Ishikawa (cell line): ENCODE data around the gene AGBL5.
A peak's percentile ranks its signal among the peaks of the same experiment; 100 is the strongest.

Experiments used
- CEBPB ChIP-seq: IDR thresholded peaks from 2 replicates; pipeline ENCODE4 v1.6.1; 2012
- CREB1 ChIP-seq: IDR thresholded peaks from 2 replicates; pipeline ENCODE4 v1.6.1; 2012; ENCODE audit warnings: low read depth
- EGR1 ChIP-seq: IDR thresholded peaks from 2 replicates; pipeline ENCODE4 v1.6.1; 2012
- EP300 ChIP-seq: IDR thresholded peaks from 2 replicates; pipeline ENCODE4 v1.6.1; 2012; ENCODE audit warnings: borderline replicate concordance
- FOXM1 ChIP-seq: IDR thresholded peaks from 2 replicates; pipeline ENCODE4 v1.6.1; 2012; ENCODE audit warnings: low read depth, borderline replicate concordance
- MAX ChIP-seq: IDR thresholded peaks from 2 replicates; pipeline ENCODE4 v1.6.1; 2012
- NFIC ChIP-seq: IDR thresholded peaks from 2 replicates; pipeline ENCODE4 v1.6.1; 2012
- RAD21 ChIP-seq: IDR thresholded peaks from 2 replicates; pipeline ENCODE4 v1.6.1; 2012; ENCODE audit warnings: low read depth
- REST ChIP-seq: IDR thresholded peaks from 2 replicates; pipeline ENCODE4 v1.6.1; 2012; ENCODE audit warnings: low read depth, mild to moderate bottlenecking
- TAF1 ChIP-seq: IDR thresholded peaks from 2 replicates; pipeline ENCODE4 v1.6.1; 2012; ENCODE audit warnings: low read depth, mild to moderate bottlenecking
- TCF12 ChIP-seq: IDR thresholded peaks from 2 replicates; pipeline ENCODE4 v1.6.1; 2012; ENCODE audit warnings: low read depth
- TEAD4 ChIP-seq: IDR thresholded peaks from 2 replicates; pipeline ENCODE4 v1.6.1; 2012
- USF1 ChIP-seq: IDR thresholded peaks from 2 replicates; pipeline ENCODE4 v1.6.1; 2012
- YY1 ChIP-seq: IDR thresholded peaks from 2 replicates; pipeline ENCODE4 v1.6.1; 2012; ENCODE audit warnings: low read depth
- ZBTB7A ChIP-seq: IDR thresholded peaks from 2 replicates; pipeline ENCODE4 v1.6.1; 2012; ENCODE audit warnings: low read depth

AGBL5 gene

GRCh38 chr2:27083410-27084296, 32.2 kb downstream of the AGBL5 start:
- TF ChIP-seq NFIC = no peak
- TF ChIP-seq REST = no peak
- TF ChIP-seq TCF12 = no peak
- no peak for TF ChIP-seq TEAD4
- no peak for TF ChIP-seq FOXM1
- no peak for TF ChIP-seq RAD21
- no peak for TF ChIP-seq CREB1
- no peak for TF ChIP-seq TAF1
- no peak for TF ChIP-seq MAX
- TF ChIP-seq CEBPB = no peak
- TF ChIP-seq EGR1 = no peak
- TF ChIP-seq EP300 = no peak
- no peak for TF ChIP-seq YY1
- TF ChIP-seq ZBTB7A = no peak
- TF ChIP-seq USF1 = no peak

- TF ChIP-seq FOXM1 = no peak
- no peak for TF ChIP-seq USF1
- no peak for TF ChIP-seq TAF1
- no peak for TF ChIP-seq MAX
- TF ChIP-seq ZBTB7A = no peak
- no peak for TF ChIP-seq NFIC
- no peak for TF ChIP-seq CREB1
- no peak for TF ChIP-seq EGR1
- TF ChIP-seq TCF12 = no peak
- TF ChIP-seq YY1 = no peak
- no peak for TF ChIP-seq RAD21
- TF ChIP-seq EP300 = no peak
- no peak for TF ChIP-seq CEBPB
- no peak for TF ChIP-seq REST
- no peak for TF ChIP-seq TEAD4
Observed at GRCh38 chr2:27084297-27085061, 33.0 kb downstream of the AGBL5 start.

GRCh38 chr2:27085062-27085672, 33.7 kb downstream of the AGBL5 start:
- no peak for TF ChIP-seq REST

- TF ChIP-seq MAX = peak; percentile 80
- TF ChIP-seq RAD21 = peak; percentile 65
- TF ChIP-seq TCF12 = no peak
Observed at GRCh38 chr2:27085673-27086089, 34.2 kb downstream of the AGBL5 start.
